ENCODE data around the gene ZG16. TPM values are rescaled to one million over a fixed set of nuclear protein-coding genes. Genes with fewer than 3 reads are reported as not detected.
A peak's percentile ranks its signal among the peaks of the same experiment; 100 is the strongest.

ZG16 gene
- total and polyA plus RNA-seq, 9 of the 15 experiments (the other 6 are each of a cell fraction or from before 2014, with no cell fraction given), result 0.04 TPM; not detected in 8

GRCh38 chr16:29808219-29808900 is 30.3 kb downstream of the ZG16 start (continued):
- no peak for TF ChIP-seq RBM15 (IDR thresholded peaks at IDR 0.05; ENCODE audit: insufficient read depth, low read length)
- TF ChIP-seq ZFP30 (CRISPR knock-in tag; IDR thresholded peaks at IDR 0.05; ENCODE audit: borderline replicate concordance), result no peak
- TF ChIP-seq CCNT2 (IDR thresholded peaks at IDR 0.05; ENCODE audit: borderline replicate concordance, extremely low read depth, insufficient read length, low read depth, low read length), result no peak
- peak; percentile 68 for TF ChIP-seq C11orf30 (IDR thresholded peaks at IDR 0.05; ENCODE audit: low read depth)
- peak in 1 of 2 experiments; percentile 73 for TF ChIP-seq E2F6 (IDR thresholded peaks at IDR 0.05; ENCODE audit: borderline replicate concordance in 1 of 2, extremely low read depth in 1 of 2, insufficient read depth in 1 of 2, insufficient read length in 1 of 2, low read depth in 1 of 2, low read length in 1 of 2, poor library complexity in 1 of 2, severe bottlenecking in 1 of 2)
- TF ChIP-seq, protein P1, sequence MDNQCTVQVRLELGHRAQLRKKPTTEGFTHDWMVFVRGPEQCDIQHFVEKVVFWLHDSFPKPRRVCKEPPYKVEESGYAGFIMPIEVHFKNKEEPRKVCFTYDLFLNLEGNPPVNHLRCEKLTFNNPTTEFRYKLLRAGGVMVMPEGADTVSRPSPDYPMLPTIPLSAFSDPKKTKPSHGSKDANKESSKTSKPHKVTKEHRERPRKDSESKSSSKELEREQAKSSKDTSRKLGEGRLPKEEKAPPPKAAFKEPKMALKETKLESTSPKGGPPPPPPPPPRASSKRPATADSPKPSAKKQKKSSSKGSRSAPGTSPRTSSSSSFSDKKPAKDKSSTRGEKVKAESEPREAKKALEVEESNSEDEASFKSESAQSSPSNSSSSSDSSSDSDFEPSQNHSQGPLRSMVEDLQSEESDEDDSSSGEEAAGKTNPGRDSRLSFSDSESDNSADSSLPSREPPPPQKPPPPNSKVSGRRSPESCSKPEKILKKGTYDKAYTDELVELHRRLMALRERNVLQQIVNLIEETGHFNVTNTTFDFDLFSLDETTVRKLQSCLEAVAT (IDR thresholded peaks at IDR 0.05), result peak in 1 of 2 experiments; percentile 32; a peak in 1 of 4 replicates
- TF ChIP-seq HDAC3 (IDR thresholded peaks at IDR 0.05; ENCODE audit: borderline replicate concordance, partially characterized antibody), result no peak
- TF ChIP-seq CBFA2T3 (IDR thresholded peaks at IDR 0.05), result no peak
- TF ChIP-seq, protein P2, sequence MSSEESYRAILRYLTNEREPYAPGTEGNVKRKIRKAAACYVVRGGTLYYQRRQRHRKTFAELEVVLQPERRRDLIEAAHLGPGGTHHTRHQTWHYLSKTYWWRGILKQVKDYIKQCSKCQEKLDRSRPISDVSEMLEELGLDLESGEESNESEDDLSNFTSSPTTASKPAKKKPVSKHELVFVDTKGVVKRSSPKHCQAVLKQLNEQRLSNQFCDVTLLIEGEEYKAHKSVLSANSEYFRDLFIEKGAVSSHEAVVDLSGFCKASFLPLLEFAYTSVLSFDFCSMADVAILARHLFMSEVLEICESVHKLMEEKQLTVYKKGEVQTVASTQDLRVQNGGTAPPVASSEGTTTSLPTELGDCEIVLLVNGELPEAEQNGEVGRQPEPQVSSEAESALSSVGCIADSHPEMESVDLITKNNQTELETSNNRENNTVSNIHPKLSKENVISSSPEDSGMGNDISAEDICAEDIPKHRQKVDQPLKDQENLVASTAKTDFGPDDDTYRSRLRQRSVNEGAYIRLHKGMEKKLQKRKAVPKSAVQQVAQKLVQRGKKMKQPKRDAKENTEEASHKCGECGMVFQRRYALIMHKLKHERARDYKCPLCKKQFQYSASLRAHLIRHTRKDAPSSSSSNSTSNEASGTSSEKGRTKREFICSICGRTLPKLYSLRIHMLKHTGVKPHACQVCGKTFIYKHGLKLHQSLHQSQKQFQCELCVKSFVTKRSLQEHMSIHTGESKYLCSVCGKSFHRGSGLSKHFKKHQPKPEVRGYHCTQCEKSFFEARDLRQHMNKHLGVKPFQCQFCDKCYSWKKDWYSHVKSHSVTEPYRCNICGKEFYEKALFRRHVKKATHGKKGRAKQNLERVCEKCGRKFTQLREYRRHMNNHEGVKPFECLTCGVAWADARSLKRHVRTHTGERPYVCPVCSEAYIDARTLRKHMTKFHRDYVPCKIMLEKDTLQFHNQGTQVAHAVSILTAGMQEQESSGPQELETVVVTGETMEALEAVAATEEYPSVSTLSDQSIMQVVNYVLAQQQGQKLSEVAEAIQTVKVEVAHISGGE (CRISPR knock-in tag; IDR thresholded peaks at IDR 0.05), result peak in 1 of 3 experiments; percentile 59; a peak in 1 of 6 replicates
- TF ChIP-seq ARNT (IDR thresholded peaks at IDR 0.05), result no peak
- TF ChIP-seq, protein P3, sequence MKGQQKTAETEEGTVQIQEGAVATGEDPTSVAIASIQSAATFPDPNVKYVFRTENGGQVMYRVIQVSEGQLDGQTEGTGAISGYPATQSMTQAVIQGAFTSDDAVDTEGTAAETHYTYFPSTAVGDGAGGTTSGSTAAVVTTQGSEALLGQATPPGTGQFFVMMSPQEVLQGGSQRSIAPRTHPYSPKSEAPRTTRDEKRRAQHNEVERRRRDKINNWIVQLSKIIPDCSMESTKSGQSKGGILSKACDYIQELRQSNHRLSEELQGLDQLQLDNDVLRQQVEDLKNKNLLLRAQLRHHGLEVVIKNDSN (CRISPR knock-in tag; IDR thresholded peaks at IDR 0.05), result peak; percentile 59
- TF ChIP-seq GTF2F1 (IDR thresholded peaks at IDR 0.05; ENCODE audit: low read depth, low read length), result no peak
- TF ChIP-seq CREB1 (IDR thresholded peaks at IDR 0.05), result no peak
- TF ChIP-seq CREB1 (CRISPR knock-in tag; IDR thresholded peaks at IDR 0.05), result no peak
- no peak for TF ChIP-seq ZNF12 (CRISPR knock-in tag; IDR thresholded peaks at IDR 0.05)
- no peak for TF ChIP-seq GTF2B (IDR thresholded peaks at IDR 0.05; ENCODE audit: extremely low read depth, insufficient read length)
- TF ChIP-seq ZNF23 (CRISPR knock-in tag; IDR thresholded peaks at IDR 0.05), result no peak
- no peak for TF ChIP-seq ATF1 (CRISPR knock-in tag; IDR thresholded peaks at IDR 0.05)
- TF ChIP-seq ATF1 (tag; IDR thresholded peaks at IDR 0.05), result no peak
- TF ChIP-seq KDM5B (IDR thresholded peaks at IDR 0.05; ENCODE audit: insufficient replicate concordance, low read depth, low read length), result no peak
